Body of pancreas (tissue), 4 donors: ENCODE measurements around the gene DMKN.

ENCODE experiments used
- POLR2A ChIP-seq, 3 donors: fragments of 450-650 bp; IDR thresholded peaks; one replicate each; pipeline ENCODE4 v1.6.1; 2016; ENCODE audit warnings: antibody characterized with exemption in 3 of 3, mild to moderate bottlenecking in 2 of 3
- TF ChIP-seq, protein P1 (sequence below), 7 experiments: fragments of 450-650 bp in 4 of 7; fragments of 200-600 bp in 3 of 7; sonication (generic) in 3 of 7; IDR thresholded peaks; one replicate each; pipeline ENCODE4 v1.5.1; 2016 to 2019; ENCODE audit warnings: antibody characterized with exemption in 7 of 7

- TF ChIP-seq, protein P1, sequence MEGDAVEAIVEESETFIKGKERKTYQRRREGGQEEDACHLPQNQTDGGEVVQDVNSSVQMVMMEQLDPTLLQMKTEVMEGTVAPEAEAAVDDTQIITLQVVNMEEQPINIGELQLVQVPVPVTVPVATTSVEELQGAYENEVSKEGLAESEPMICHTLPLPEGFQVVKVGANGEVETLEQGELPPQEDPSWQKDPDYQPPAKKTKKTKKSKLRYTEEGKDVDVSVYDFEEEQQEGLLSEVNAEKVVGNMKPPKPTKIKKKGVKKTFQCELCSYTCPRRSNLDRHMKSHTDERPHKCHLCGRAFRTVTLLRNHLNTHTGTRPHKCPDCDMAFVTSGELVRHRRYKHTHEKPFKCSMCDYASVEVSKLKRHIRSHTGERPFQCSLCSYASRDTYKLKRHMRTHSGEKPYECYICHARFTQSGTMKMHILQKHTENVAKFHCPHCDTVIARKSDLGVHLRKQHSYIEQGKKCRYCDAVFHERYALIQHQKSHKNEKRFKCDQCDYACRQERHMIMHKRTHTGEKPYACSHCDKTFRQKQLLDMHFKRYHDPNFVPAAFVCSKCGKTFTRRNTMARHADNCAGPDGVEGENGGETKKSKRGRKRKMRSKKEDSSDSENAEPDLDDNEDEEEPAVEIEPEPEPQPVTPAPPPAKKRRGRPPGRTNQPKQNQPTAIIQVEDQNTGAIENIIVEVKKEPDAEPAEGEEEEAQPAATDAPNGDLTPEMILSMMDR (IDR thresholded peaks at IDR 0.05) = no peak
- TF ChIP-seq POLR2A (IDR thresholded peaks at IDR 0.05) = no peak
Measured at GRCh38 chr19:35514282-35514809, 897 bp upstream of the DMKN start.
